Measurements from ENCODE around the gene CRTAP. TPM values are rescaled to one million over a fixed set of nuclear protein-coding genes. Genes with fewer than 3 reads are reported as not detected.
"Not testable (repeated sequence)": the region's sequence is repeated elsewhere in the genome, so short reads cannot be mapped to it uniquely, and the experiment has no call there.

CRTAP gene
- polyA plus RNA-seq, 1 experiment: 311 TPM

DNA sequence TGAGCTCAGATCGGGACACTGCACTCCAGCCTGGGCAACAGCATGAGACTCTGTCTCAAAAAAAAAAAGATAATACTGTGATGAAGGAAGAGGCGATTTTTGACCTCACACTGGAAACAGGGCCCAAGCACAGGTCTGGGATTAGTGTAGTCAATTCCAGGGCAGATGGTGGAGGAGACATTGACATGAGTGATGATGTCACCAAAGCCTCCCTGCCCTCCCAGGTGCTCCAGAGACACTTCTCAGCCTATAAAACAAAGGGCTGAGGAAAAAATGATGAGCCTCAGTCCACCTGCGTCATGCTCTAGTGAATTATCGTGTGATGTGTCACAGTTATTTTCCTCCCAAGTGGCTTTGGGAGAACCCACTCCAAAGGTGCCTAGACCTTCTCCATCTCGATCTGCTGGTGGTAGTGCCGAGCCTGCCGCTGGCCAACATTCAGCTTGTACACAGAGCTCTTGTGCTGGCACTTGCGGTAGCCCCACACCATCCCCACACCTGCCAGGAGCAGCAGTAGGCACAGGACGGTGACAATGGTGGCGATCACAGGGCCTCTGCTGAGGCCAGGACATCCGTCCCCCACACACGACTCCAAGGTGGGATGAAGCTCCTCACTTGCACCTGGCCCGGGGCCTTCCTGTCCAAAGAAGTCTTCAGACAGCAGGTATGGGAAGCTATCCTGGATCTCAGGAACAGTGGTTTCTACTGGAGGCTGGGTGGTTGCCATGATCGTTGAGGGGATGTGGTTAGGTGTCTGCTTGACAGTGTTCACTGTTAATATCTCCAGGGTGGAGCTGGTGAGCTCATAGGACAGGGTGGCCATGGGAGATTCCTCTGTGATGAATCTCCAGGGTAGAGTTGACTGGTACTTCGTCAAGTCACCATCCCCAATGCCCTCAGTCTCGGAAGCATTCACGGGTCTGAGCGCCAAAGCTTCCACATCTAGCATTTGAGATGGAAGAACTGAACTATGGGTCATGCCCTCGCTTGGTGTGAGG, 38.8 kb downstream of the CRTAP start:
- TF ChIP-seq, protein P1, sequence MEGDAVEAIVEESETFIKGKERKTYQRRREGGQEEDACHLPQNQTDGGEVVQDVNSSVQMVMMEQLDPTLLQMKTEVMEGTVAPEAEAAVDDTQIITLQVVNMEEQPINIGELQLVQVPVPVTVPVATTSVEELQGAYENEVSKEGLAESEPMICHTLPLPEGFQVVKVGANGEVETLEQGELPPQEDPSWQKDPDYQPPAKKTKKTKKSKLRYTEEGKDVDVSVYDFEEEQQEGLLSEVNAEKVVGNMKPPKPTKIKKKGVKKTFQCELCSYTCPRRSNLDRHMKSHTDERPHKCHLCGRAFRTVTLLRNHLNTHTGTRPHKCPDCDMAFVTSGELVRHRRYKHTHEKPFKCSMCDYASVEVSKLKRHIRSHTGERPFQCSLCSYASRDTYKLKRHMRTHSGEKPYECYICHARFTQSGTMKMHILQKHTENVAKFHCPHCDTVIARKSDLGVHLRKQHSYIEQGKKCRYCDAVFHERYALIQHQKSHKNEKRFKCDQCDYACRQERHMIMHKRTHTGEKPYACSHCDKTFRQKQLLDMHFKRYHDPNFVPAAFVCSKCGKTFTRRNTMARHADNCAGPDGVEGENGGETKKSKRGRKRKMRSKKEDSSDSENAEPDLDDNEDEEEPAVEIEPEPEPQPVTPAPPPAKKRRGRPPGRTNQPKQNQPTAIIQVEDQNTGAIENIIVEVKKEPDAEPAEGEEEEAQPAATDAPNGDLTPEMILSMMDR (IDR thresholded peaks at IDR 0.05; ENCODE audit: insufficient read depth, low read depth, low read length): no peak
- CTCF ChIA-PET: interaction anchor here (0.6 to 1.1 kb wide), 2 partner anchors 12 to 220 kb away, joined by 3 read pairs; no protein-coding TSS in a partner anchor
- no peaks in the 10 kb centered on the region for H3K36me3 ChIP-seq (ENCODE audit: control insufficient read depth, insufficient read depth, low read length)
- H3K27me3 ChIP-seq (ENCODE audit: control insufficient read depth, insufficient read depth, low read length): no peaks in the 10 kb centered on the region
- H3K4me3 ChIP-seq (ENCODE audit: low read depth, low read length): no peak overlapping the region
- POLR2A ChIA-PET: no interaction called here
- no peak for DNase-seq (ENCODE audit: low read depth)

DNA sequence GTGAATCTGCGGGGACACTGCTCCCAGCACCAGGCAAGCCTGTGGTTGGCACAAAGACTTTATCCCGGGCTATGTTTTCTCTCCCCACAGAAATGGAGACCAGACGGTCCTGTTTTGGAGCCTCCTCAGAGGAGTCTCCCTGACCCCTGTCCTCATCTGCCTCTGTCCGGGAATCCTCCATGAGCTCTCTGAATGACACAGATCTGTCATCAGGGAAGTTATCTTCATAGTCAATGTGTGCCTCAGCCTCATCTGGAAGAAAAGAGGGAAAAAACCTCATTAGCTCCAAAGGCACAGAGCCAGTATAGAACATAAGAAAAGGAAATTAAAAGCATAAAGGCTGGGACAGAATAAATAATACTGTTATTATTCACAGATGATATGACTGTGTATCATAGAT, 40.0 kb downstream of the CRTAP start:
- H3K27me3 ChIP-seq (ENCODE audit: control insufficient read depth, insufficient read depth, low read length): no peaks in the 10 kb centered on the region
- H3K36me3 ChIP-seq (ENCODE audit: control insufficient read depth, insufficient read depth, low read length): no peaks in the 10 kb centered on the region
- POLR2A ChIA-PET: no interaction called here
- TF ChIP-seq, protein P1 (IDR thresholded peaks at IDR 0.05; ENCODE audit: insufficient read depth, low read depth, low read length): no peak
- no peak for DNase-seq (ENCODE audit: low read depth)
- CTCF ChIA-PET: interaction anchor here (0.8 to 1.2 kb wide), 2 partner anchors 9 to 219 kb away, joined by 3 read pairs; no protein-coding TSS in a partner anchor
- H3K4me3 ChIP-seq (ENCODE audit: low read depth, low read length): no peak overlapping the region

DNA sequence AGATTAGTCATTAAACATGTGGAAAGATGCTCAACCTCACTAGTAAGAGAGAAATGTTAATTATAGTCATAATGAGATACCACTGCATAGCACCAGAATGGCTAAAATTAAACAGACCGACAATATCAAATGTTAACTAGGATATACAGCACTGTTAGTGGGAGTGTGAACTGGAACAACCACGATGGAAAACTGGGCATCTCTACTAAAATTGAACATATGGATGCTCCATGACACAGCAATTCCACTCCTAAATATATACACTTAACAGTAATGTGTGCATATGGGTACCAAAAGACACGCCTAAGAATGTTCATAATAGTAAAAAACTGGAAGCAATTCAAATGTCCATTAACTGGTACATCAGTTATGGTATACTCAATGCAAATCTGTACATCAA, 41.5 kb downstream of the CRTAP start:
- H3K4me3 ChIP-seq (ENCODE audit: low read depth, low read length): no peak overlapping the region
- DNase-seq (ENCODE audit: low read depth): no peak
- TF ChIP-seq, protein P1 (IDR thresholded peaks at IDR 0.05; ENCODE audit: insufficient read depth, low read depth, low read length): no peak
- ChIA-PET CTCF (interaction anchor here (0.6 kb wide), 1 partner anchor 201 kb away, joined by 3 read pairs; no protein-coding TSS in a partner anchor), POLR2A (no interaction called here)
- no peaks in the 10 kb centered on the region for H3K27me3 ChIP-seq (ENCODE audit: control insufficient read depth, insufficient read depth, low read length)
- H3K36me3 ChIP-seq (ENCODE audit: control insufficient read depth, insufficient read depth, low read length): no peaks in the 10 kb centered on the region

DNA sequence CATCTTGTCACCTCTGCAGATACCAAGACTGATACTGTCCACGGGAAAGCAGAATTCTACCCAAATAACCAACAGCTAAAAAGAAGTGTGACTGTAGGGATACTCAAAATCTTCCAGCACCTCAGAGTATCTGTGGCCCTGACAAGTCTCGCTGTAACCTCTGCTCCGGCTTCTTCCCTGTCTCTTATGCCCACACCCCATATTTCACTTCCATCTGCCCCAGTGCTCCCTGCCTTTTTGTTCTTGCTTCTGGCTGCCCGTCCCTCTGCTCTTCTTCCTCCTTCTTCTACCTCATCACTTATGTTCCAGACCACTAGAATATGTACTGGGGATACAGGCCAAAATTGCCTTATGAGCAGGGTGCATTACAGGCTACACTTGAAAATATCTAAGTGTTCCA, 45.4 kb downstream of the CRTAP start:
- Histone ChIP-seq H3K27me3 (ENCODE audit: control insufficient read depth, insufficient read depth, low read length) (no peaks in the 10 kb centered on the region), H3K4me3 (ENCODE audit: low read depth, low read length) (no peak overlapping the region), H3K36me3 (ENCODE audit: control insufficient read depth, insufficient read depth, low read length) (no peaks in the 10 kb centered on the region)
- DNase-seq (ENCODE audit: low read depth): no peak
- POLR2A ChIA-PET: no interaction called here
- CTCF ChIA-PET: no interaction called here
- TF ChIP-seq, protein P1 (IDR thresholded peaks at IDR 0.05; ENCODE audit: insufficient read depth, low read depth, low read length): no peak

DNA sequence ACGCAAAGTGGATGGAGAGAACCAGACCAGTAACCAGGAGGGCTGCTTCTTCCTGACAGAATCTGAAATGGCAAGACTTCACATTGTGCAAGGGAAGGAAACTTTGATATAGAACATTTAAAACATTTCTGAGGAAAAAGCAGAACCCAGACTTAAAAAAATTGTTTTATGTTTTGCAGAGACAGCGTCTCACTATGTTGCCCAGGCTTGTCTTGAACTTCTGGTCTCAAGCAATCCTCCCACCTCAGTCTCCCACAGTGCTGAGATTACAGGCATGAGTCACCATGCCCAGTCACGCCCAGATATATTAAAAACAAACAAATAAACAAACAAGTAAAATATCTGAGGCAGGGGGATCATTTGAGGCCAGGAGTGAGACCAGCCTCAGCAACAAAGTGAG, 46.2 kb downstream of the CRTAP start:
- TF ChIP-seq, protein P1 (IDR thresholded peaks at IDR 0.05; ENCODE audit: insufficient read depth, low read depth, low read length): no peak
- DNase-seq (ENCODE audit: low read depth): no peak
- ChIA-PET POLR2A (no interaction called here), CTCF (no interaction called here)
- no peaks in the 10 kb centered on the region for H3K27me3 ChIP-seq (ENCODE audit: control insufficient read depth, insufficient read depth, low read length)
- no peaks in the 10 kb centered on the region for H3K36me3 ChIP-seq (ENCODE audit: control insufficient read depth, insufficient read depth, low read length)
- H3K4me3 ChIP-seq (ENCODE audit: low read depth, low read length): no peak overlapping the region

DNA sequence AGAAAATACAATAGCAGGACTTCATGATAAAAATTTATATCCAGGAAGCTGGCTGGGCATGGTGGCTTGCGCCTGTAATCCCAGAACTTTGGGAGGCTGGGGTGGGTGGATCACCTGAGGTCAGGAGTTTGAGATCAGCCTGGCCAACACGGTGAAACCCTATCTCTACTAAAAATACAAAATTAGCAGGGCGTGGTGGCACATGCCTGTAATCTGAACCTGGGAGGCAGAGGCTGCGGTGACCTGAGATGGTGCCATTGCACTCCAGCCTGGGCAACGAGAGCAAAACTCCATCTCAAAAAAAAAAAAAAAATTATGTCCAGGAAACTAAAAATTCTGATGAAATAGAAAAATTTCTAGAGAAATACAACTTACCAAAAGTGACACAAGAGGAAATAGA, 48.8 kb downstream of the CRTAP start:
- H3K4me3 ChIP-seq (ENCODE audit: low read depth, low read length); DNase-seq (ENCODE audit: low read depth); H3K27me3 ChIP-seq (ENCODE audit: control insufficient read depth, insufficient read depth, low read length); CTCF ChIA-PET; H3K36me3 ChIP-seq (ENCODE audit: control insufficient read depth, insufficient read depth, low read length); POLR2A ChIA-PET: not testable (repeated sequence)
